ENCODE data around the gene XPO6. TPM values are rescaled to one million over a fixed set of nuclear protein-coding genes. Genes with fewer than 3 reads are reported as not detected.

Gene XPO6
- total RNA-seq, 1 donor: 105 TPM

GRCh38 chr16:28219282-28219681 lies 7.5 kb upstream of the XPO6 start:
- peak; percentile 19 for DNase-seq (ENCODE audit: low read depth)
- TF ChIP-seq CTCF (IDR thresholded peaks at IDR 0.05; ENCODE audit: insufficient read depth, low read depth, low read length): no peak
- no peak overlapping the region for H3K4me3 ChIP-seq (ENCODE audit: low read depth, low read length)

- DNase-seq (ENCODE audit: low read depth): peak; percentile 74
- no peak overlapping the region for H3K4me3 ChIP-seq (ENCODE audit: low read depth, low read length)
- TF ChIP-seq CTCF (IDR thresholded peaks at IDR 0.05; ENCODE audit: insufficient read depth, low read depth, low read length): peak; percentile 87
Measured at GRCh38 chr16:28218109-28218508, 6.3 kb upstream of the XPO6 start.

- H3K4me3 ChIP-seq (ENCODE audit: low read depth, low read length): no peak overlapping the region
- no peak for DNase-seq (ENCODE audit: low read depth)
- no peak for TF ChIP-seq CTCF (IDR thresholded peaks at IDR 0.05; ENCODE audit: insufficient read depth, low read depth, low read length)
Measured at GRCh38 chr16:28217326-28217725, 5.6 kb upstream of the XPO6 start.

GRCh38 chr16:28213396-28213795 lies 1.6 kb upstream of the XPO6 start:
- no peak overlapping the region for H3K4me3 ChIP-seq (ENCODE audit: low read depth, low read length)
- TF ChIP-seq CTCF (IDR thresholded peaks at IDR 0.05; ENCODE audit: insufficient read depth, low read depth, low read length): no peak
- no peak for DNase-seq (ENCODE audit: low read depth)

GRCh38 chr16:28212532-28212873 lies 738 bp upstream of the XPO6 start:
- no peak for TF ChIP-seq CTCF (IDR thresholded peaks at IDR 0.05; ENCODE audit: insufficient read depth, low read depth, low read length)
- peak overlapping the region; percentile 86 for H3K4me3 ChIP-seq (ENCODE audit: low read depth, low read length)
- peak; percentile 52 for DNase-seq (ENCODE audit: low read depth)

GRCh38 chr16:28210979-28211588 lies 681 bp downstream of the XPO6 start:
- DNase-seq (ENCODE audit: low read depth): peak; percentile 71

More at GRCh38 chr16:28210979-28211588, 681 bp downstream of the XPO6 start:
- H3K4me3 ChIP-seq (ENCODE audit: low read depth, low read length): peak overlapping the region; percentile 86
- TF ChIP-seq CTCF (IDR thresholded peaks at IDR 0.05; ENCODE audit: insufficient read depth, low read depth, low read length): no peak

Measured in fibroblast of villous mesenchyme (primary cell).